T-helper 9 cell (primary cell): Measurements from ENCODE around the gene RALGAPB.
"Not testable (repeated sequence)": the region's sequence is repeated elsewhere in the genome, so short reads cannot be mapped to it uniquely, and the experiment has no call there.

ENCODE experiments used
- DNase-seq: peaks from one replicate; pipeline ENCODE4 v3.0.0-alpha.2; 2020

Gene RALGAPB

DNA sequence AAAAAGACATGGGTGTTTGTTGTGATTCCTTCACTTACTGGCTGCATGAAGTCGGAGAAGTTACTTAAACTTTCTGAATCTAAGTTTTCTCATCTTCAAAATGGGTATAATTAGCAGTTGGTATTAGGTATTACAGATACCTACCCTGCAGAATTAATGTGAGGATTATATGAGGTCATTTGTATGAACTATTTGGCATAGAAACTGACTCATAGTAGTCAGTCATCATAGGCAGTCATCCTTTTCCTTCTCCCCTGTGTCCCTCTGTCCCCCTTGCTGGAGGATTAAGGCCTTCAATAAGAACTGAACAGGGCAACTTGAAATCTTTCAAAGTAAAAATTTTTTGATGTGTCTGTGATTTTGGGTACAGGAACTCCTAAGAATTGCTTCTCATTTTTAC is 26.3 kb downstream of the RALGAPB start:
- no peak for DNase-seq

DNA sequence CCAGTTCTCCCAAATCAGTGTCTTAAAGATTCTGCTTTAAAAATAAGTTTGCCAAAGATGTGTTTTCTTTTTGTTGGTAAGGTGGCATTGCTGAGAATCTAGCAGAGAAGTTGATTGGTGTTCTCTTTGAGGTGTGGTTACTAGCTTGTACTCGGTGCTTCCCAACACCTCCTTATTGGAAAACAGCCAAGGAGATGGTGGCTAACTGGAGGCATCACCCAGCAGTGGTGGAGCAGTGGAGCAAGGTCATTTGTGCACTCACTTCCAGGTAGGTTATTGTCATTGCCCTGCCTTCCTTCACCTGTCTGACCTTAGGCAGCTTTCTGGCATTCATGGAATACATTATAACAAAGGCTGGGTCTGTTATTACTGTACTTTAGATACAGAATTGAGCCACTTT is 26.7 kb downstream of the RALGAPB start:
- no peak for DNase-seq

DNA sequence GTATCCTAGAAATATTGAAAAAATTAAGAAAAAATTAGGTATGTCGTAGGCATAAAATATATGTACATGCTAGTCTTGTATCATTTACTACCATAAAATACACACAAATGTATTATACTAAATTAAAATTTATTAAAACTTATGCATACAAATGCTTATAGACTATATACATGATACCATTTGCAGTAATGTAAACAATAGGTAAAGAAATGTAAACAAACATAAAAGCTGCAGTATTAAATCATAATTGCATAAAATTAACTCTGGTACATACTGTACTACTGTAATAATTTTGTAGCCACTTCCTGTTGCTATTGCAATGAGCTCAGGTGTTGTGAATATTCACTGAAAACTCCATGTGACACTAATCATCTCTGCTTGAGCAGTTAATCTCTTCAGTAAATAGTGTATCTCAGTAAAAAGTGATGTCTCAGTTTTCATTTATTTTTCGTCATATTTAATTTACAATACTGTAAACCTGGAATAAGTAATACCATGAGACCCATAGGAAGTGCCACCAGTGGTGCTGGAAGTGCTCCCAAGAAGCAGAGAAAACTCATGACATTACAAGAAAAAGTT is 29.3 kb downstream of the RALGAPB start:
- no peak for DNase-seq

GRCh38 chr20:38504368-38505090 is 31.9 kb downstream of the RALGAPB start:
- DNase-seq, result no peak

DNA sequence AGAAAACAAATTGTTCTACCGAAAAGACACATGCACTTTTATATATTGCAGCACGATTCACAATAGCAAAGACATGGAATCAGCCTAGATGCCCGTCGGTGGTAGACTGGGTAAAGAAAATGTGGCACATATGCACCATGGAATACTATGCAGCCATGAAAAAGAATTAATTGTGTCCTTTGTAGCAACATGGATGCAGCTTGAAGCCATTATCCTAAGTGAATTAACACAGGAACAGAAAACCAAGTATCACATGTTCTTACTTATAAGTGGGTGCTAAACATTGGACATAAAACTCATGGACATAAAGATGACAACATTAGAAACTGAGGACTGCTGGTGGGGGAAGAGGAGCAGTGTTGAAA is 32.4 kb downstream of the RALGAPB start:
- DNase-seq, result no peak

- not testable (repeated sequence) for DNase-seq
Measured at GRCh38 chr20:38511726-38512125, 39.1 kb downstream of the RALGAPB start.

DNA sequence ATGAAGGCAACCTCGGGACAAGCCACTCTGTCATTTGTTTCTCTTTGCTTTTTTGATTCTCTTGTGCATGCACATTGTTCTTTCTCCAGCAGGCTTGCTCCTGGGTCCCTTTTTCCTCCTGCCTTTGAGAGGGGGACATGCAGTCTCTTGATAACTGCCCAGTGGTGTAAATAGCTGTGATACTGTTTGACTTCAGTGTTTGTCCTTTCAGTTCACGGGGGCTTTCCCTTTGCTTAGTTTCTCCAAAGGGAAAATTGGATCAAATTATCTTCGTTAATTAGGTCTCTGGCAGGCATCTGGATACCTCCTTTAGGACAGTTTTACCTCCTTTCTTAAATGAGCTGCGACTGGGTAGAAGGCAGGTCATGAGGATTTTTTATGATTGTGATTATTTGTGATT is 41.5 kb downstream of the RALGAPB start:
- no peak for DNase-seq

GRCh38 chr20:38514947-38515346 is 42.3 kb downstream of the RALGAPB start:
- DNase-seq, result no peak

DNA sequence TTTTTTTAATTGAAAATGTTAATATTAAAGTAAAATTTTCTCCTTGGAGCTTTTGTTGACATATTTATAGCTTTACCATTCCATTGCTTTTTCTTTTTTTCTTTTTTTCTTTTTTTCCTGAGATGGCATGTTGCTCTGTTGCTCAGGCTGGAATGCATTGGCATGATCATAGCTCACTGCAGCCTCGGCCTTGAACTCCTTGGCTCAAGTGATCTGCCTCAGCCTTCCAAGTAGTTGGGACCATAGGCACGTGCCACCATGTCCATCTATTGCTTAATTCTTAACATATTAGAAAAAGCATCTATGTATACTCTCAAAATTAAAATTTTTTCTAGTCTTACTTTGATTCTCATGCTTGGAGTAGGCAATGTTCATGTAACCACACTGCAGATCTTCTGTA is 43.0 kb downstream of the RALGAPB start:
- no peak for DNase-seq

DNA sequence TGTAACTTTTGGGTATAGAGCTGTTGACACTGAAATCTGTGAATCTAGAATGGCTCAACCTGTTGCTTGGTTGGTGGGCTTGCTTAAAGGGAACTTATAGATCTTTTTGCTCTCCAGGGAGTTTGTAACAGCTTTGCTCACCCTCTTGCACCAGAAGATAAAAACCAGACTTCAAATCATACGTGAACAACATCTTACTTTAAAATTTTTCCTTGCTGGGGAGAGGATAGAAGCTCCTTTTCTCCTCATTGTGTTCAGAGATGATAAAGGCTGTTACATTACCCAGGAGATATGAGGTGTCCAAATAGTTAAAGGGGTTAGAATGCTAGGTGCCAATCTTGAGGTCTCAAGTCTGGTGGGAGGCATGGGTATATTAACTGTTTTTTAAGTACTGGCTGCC is 46.8 kb downstream of the RALGAPB start:
- no peak for DNase-seq

DNA sequence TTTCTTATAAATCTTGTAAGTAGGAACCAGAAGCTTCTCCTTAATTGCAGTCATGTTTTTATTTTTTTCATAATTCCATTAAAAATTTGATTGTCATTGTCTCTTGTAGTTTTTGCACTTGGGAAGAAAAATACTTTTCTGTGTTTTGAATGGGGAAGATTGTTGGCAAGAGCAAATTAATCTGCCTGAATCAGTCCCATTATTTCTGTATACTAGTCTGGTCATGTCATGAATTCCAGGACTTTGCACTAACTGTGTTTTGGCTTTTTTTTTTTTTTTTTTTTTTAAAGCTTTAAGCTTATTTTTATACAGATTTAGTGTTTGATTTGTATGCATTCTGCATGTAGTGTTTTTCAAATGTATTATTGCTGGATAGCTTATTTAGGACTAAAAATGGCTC is 47.6 kb downstream of the RALGAPB start:
- DNase-seq, result no peak

- no peak for DNase-seq
Measured at GRCh38 chr20:38523697-38524096, 51.1 kb downstream of the RALGAPB start.

- DNase-seq, result no peak
Measured at GRCh38 chr20:38528167-38528566, 55.5 kb downstream of the RALGAPB start.

DNA sequence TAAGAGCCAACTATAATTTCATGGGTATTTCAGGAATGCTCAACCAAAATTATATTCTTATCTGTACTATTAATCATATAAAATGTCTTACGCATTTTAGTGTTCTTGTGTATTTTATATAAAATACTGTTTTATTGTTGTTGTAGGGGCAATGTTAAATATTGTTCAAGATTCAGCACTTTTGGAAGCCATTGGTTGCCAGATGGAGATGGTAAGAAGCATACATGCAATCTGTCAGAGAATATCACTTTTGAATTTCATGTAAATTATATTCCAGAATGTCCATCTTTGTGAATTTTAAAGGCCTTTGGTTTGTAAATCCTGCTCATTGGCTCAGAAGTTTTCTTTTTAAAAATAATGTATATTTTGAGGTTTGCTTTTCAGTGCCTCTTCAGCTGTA is 58.4 kb downstream of the RALGAPB start:
- no peak for DNase-seq

- no peak for DNase-seq
Measured at GRCh38 chr20:38534756-38535155, 62.1 kb downstream of the RALGAPB start.

- DNase-seq, result no peak
Measured at GRCh38 chr20:38536310-38536709, 63.7 kb downstream of the RALGAPB start.

DNA sequence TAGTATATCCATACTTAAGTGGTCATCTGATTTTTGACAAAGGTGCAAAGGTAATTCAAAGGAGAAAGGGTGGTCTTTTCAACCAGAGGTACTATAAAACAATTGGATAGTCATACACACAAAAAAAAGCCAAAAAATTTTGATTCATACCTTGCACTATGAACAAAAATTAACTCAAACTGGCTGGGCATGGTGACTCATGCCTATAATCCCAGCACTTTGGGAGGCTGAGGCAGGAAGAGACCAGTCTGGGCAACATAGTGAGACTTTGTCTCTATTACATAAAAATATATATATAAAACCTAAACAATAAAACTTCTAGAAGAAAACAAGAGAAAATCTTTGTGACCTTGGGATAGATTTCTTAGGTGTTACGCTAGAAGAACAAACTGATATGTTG is 64.5 kb downstream of the RALGAPB start:
- no peak for DNase-seq

- no peak for DNase-seq
Measured at GRCh38 chr20:38538789-38539188, 66.1 kb downstream of the RALGAPB start.

DNA sequence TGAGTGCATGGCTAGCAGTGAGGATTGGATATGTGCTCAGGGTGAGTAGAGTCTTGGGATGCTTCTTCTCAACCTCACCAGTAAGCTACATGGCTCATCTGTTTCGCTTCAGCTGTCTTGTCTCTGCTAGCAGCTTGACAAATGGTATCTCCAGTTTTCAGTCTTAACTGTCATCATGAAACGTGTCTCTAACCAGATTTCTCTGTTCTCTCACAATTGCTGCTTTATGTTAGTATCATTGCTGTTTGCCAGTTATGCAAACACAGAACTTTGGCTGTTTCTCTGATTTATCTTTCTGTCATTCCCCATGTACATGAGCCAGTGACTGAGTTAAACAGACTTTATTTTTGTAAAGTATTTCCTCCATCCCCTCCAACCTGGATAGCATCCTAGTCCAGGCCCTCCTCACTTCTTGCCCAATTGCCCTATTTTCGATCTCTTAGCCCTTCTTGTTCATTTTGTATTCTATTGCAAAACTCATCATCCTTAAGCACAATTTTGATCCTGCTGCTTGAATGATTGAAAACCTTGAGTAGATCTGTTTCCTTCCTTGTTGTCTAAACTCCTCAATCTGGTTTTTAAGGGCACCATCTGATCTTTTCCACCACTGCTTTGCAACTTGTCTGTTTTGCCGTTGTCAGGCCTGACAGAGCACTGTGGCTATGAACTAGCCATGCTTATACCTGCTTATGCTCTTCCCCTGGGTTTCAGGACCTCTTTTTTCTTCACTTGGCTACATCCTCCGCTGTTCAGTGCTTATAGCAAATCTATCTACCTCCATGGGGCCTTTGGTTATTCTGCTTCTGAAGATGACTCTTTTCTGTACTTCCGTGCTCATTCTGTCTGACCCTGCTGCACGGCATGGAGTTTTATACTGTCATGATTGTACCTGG is 70.6 kb downstream of the RALGAPB start:
- DNase-seq, result no peak

DNA sequence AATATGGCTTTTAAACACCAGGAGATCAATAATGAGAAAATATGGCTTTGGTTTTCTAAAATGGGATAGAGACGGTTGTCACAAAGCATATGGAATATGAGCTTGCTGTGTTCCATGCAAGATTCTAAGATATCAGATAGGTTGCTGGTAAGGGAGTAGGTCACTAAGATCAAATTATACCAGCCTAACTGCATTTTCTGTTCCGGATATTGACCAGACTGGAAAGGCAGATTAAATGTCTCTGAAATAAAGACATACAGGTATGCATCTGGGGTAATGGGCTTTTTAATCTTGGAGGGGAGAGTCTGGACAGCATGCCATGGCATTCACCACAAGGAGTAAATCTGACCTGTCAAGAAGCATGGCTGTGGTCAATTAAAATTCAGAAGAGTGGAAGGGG is 73.1 kb downstream of the RALGAPB start:
- DNase-seq, result no peak

DNA sequence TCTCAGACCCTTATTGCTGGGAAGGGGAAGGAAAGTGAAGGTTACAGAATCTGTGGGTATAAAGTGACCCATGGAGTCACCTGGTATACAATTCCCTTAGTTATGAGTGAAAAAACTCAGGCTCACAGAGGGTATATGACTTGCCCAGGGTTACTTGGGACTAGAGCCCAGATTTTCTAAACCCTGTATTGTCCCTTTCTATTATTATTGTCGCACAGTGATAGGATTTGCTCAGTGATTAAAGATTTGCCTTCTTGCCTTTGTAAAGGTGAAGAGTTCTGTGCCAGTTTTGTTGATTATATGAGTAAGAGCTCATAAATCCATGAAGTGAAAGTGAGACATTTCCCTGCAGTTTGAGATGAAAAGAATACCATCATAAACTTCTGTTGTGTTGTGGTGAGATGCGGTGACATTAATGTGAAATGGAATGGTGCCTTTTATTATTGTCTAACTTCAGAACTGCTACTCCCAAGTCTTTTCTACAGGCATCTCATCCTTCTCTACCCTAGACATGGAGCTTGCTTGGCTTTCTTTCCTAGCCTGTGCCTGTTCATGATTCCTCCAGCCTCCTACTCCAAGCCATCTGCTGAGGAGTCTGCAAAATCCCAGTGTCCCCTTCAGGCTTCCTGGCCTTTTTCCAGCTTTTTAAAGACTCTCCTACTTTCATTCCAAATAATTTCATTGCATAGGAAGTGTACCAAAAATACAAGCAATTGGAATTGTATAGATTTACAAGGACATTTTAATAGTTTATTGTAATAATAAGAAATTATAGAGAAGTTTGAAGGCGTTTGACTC is 74.8 kb downstream of the RALGAPB start:
- no peak for DNase-seq

- DNase-seq, result no peak
Measured at GRCh38 chr20:38548356-38549083, 75.9 kb downstream of the RALGAPB start.
